GM12878 (cell line): ENCODE measurements around the gene SP100. TPM values are rescaled to one million over a fixed set of nuclear protein-coding genes. Genes with fewer than 3 reads are reported as not detected.

Source experiments
- ATAC-seq: fragments of 200-7000 bp; cut with Tn5 transposase; 3 replicates; pipeline ENCODE4 v1.9.1; 2020; ENCODE audit warnings: mild to moderate bottlenecking, moderate library complexity
- BruUV-seq: library from RNA; stranded (reverse); fragments of 400-500 nt; replicated peaks from 2 replicates; lab custom pipeline; 2021; lab: Mats Ljungman, UMichigan
- CTCF ChIA-PET: fragments of 300-600 bp; sonication (Branson Sonifier 250); formaldehyde crosslinking; extraction: SDS; loops from one replicate; lab custom pipeline; 2021; ENCODE audit warnings: inconsistent platforms; lab: Yijun Ruan, JAX
- POLR2A ChIA-PET: fragments of 350-600 bp; formaldehyde crosslinking; extraction: SDS; loops from one replicate; lab custom pipeline; 2021; ENCODE audit warnings: inconsistent platforms; lab: Charles Lee
- RAD21 ChIA-PET: fragments of 300-600 bp; sonication (Branson Sonifier 250); formaldehyde crosslinking; loops from one replicate; lab custom pipeline; 2023; ENCODE audit warnings: antibody characterized with exemption; ENCODE audit not compliant: unreplicated experiment; lab: Charles Lee
- SMC1A ChIA-PET: fragments of 300-600 bp; sonication (Branson Sonifier 250); formaldehyde crosslinking; loops from one replicate; lab custom pipeline; 2023; ENCODE audit not compliant: unreplicated experiment, uncharacterized antibody; lab: Charles Lee
- DNase-seq: peaks from one replicate; pipeline ENCODE4 v3.0.0-alpha.2; 2011; ENCODE audit warnings: low read depth, low spot score
- FAIRE-seq: peaks from 3 replicates; lab custom pipeline; 2011; peaks lifted over from hg19 to GRCh38; lab: Jason Lieb, UNC
- H2AFZ ChIP-seq: 2 replicates; pipeline ENCODE4 v1.6.0; 2011; ENCODE audit warnings: low read depth, low read length, control low read depth; ENCODE audit not compliant: control insufficient read depth
- H3K27ac ChIP-seq: 2 replicates; pipeline ENCODE4 v1.5.1; 2011; ENCODE audit warnings: control low read depth; ENCODE audit not compliant: control insufficient read depth, insufficient read depth
- H3K27me3 ChIP-seq, 2 experiments: replicated peaks in 1 of 2; 2 replicates each; pipeline versions ENCODE4 v1.6.0 to v1.6.1; 2011; ENCODE audit warnings: low read length in 1 of 2; ENCODE audit not compliant: control insufficient read depth in 2 of 2, insufficient read depth in 2 of 2
- H3K36me3 ChIP-seq, 2 experiments: 2 replicates each; pipeline ENCODE4 v1.5.1; 2011; ENCODE audit warnings: low read length in 1 of 2; ENCODE audit not compliant: control insufficient read depth in 2 of 2, insufficient read depth in 2 of 2
- H3K4me1 ChIP-seq: 2 replicates; pipeline ENCODE4 v1.6.1; 2011; ENCODE audit warnings: mild to moderate bottlenecking, low read length, moderate library complexity, mixed read lengths; ENCODE audit not compliant: control insufficient read depth, insufficient read depth
- H3K4me2 ChIP-seq: 2 replicates; pipeline ENCODE4 v1.6.0; 2011; ENCODE audit warnings: control low read depth; ENCODE audit not compliant: control insufficient read depth, insufficient read depth
- H3K4me3 ChIP-seq: fragments of 200-600 bp; sonication (generic); 2 replicates; pipeline ENCODE4 v1.5.1; 2016
- H3K79me2 ChIP-seq: 2 replicates; pipeline ENCODE4 v1.6.0; 2011; ENCODE audit warnings: low read length; ENCODE audit not compliant: control insufficient read depth, insufficient read depth
- H3K9ac ChIP-seq: 2 replicates; pipeline ENCODE4 v1.8.0; 2011; ENCODE audit warnings: low read length, control low read depth, mixed read lengths; ENCODE audit not compliant: control insufficient read depth, insufficient read depth
- H3K9me3 ChIP-seq: replicated peaks from 3 replicates; pipeline ENCODE4 v1.5.1; 2011; ENCODE audit warnings: mild to moderate bottlenecking, low read length; ENCODE audit not compliant: control insufficient read depth, insufficient read depth
- H4K20me1 ChIP-seq: 2 replicates; pipeline ENCODE4 v1.6.0; 2011; ENCODE audit not compliant: control insufficient read depth, insufficient read depth
- ATF7 ChIP-seq: fragments of 450-650 bp; IDR thresholded peaks from 2 replicates; pipeline ENCODE4 v1.6.1; 2016; ENCODE audit warnings: low read depth, mild to moderate bottlenecking
- CREB1 ChIP-seq: IDR thresholded peaks from 2 replicates; pipeline ENCODE4 v1.6.1; 2012; ENCODE audit warnings: low read depth, mild to moderate bottlenecking, inconsistent platforms
- EZH2 ChIP-seq: IDR thresholded peaks from 2 replicates; pipeline ENCODE4 v1.6.1; 2012; ENCODE audit warnings: low read depth, mild to moderate bottlenecking, control low read depth, inconsistent platforms, low read length, borderline replicate concordance; ENCODE audit not compliant: control insufficient read depth
- IKZF1 ChIP-seq: fragments of 450-650 bp; conservative IDR thresholded peaks from 2 replicates; pipeline ENCODE4 v1.6.1; 2017; ENCODE audit warnings: antibody characterized with exemption, mild to moderate bottlenecking
- IKZF2 ChIP-seq, 2 experiments: fragments of 450-650 bp; IDR thresholded peaks; 2 replicates each; pipeline ENCODE4 v1.6.1; 2017; ENCODE audit warnings: mild to moderate bottlenecking in 2 of 2, moderate library complexity in 2 of 2
- IRF4 ChIP-seq: IDR thresholded peaks from 2 replicates; pipeline ENCODE4 v1.6.1; 2011; ENCODE audit warnings: low read depth, low read length
- JUND ChIP-seq: IDR thresholded peaks from 2 replicates; pipeline ENCODE4 v1.6.1; 2012; ENCODE audit warnings: low read depth, mild to moderate bottlenecking, low read length, improper control_type of control experiment, moderate library complexity
- POLR2AphosphoS5 ChIP-seq: IDR thresholded peaks from 2 replicates; pipeline ENCODE4 v1.6.1; 2011; ENCODE audit warnings: mild to moderate bottlenecking, low read length, inconsistent platforms
- RFX5 ChIP-seq: IDR thresholded peaks from 2 replicates; pipeline ENCODE4 v1.6.1; 2011; ENCODE audit warnings: low read depth, low read length, improper control_type of control experiment
- RUNX3 ChIP-seq: IDR thresholded peaks from 2 replicates; pipeline ENCODE4 v1.6.1; 2012; ENCODE audit warnings: low read length, inconsistent platforms
- SRF ChIP-seq, 2 experiments: IDR thresholded peaks; 2 replicates each; pipeline ENCODE4 v1.6.1; 2011; ENCODE audit warnings: low read depth in 2 of 2, low read length in 2 of 2, mild to moderate bottlenecking in 1 of 2, moderate library complexity in 1 of 2
- STAT1 ChIP-seq: fragments of 450-650 bp; conservative IDR thresholded peaks from 2 replicates; pipeline ENCODE4 v1.6.1; 2014; ENCODE audit warnings: antibody characterized with exemption, mild to moderate bottlenecking
- TBL1XR1 ChIP-seq: IDR thresholded peaks from 2 replicates; pipeline ENCODE4 v1.6.1; 2012; ENCODE audit warnings: low read depth, low read length, improper control_type of control experiment
- YY1 ChIP-seq: IDR thresholded peaks from 2 replicates; pipeline ENCODE4 v1.6.1; 2011; ENCODE audit warnings: low read depth, mild to moderate bottlenecking, low read length
- ZNF217 ChIP-seq: fragments of 450-650 bp; IDR thresholded peaks from 2 replicates; pipeline ENCODE4 v1.6.1; 2017; ENCODE audit warnings: antibody characterized with exemption, mild to moderate bottlenecking
- WGBS: methylation state at CpG from one replicate; pipeline ENCODE4 v1.1.6; 2016; ENCODE audit warnings: low lambda C conversion rate; ENCODE audit not compliant: insufficient replicate concordance, insufficient coverage; ENCODE audit errors: missing lambda C conversion rate; 5-methylcytosine and 5-hydroxymethylcytosine counted together
- in situ Hi-C: fragments of 300-500 bp; cut with MboI; formaldehyde crosslinking; loops from 9 replicates; pipeline ENCODE4 v1.14.3; 2018; ENCODE audit warnings: mixed read lengths
- intact Hi-C: fragments of 100-400 bp; cut with micrococcal nuclease; formaldehyde crosslinking; loops from one replicate; pipeline ENCODE4 v1.14.2; 2022; ENCODE audit not compliant: unreplicated experiment
- polyA plus RNA-seq, 11 experiments: library from polyadenylated mRNA; depleted of rRNA in 4 of 11; unstranded in 6 of 11; stranded (reverse) in 5 of 11; fragments of >200 nt; fragmentation: Nextera tagmentation in 4 of 11; fragmentation: Illumina TruSeq in 1 of 11; extraction: Ambion mirVana in 4 of 11; extraction: Trizol in 1 of 11; gene quantifications; 1 replicate in 1 of 11; 2 replicates in 10 of 11; pipeline versions ENCODE4 v1.2.1 to v1.2.3, GENCODE V29; 2011 to 2016; ENCODE audit warnings: inconsistent platforms in 2 of 11, missing spikeins in 2 of 11, low read depth in 1 of 11
- total RNA-seq, 4 experiments: library from RNA; depleted of rRNA in 3 of 4; stranded (reverse); fragments of >200 nt in 3 of 4; fragmentation: Illumina TruSeq in 1 of 4; extraction: Trizol in 1 of 4; gene quantifications; 2 replicates each; pipeline versions ENCODE4 v1.2.1 to v1.2.3, GENCODE V29; 2013 to 2021
- TF ChIP-seq, protein P1 (sequence below): fragments of 450-650 bp; IDR thresholded peaks from 2 replicates; pipeline ENCODE4 v1.6.1; 2016; ENCODE audit warnings: mild to moderate bottlenecking

SP100 gene
- total and polyA plus RNA-seq, 10 of the 15 experiments (the other 5 are each of a cell fraction or from before 2014, with no cell fraction given): 109 to 239 (median 180) TPM

- TF ChIP-seq STAT1: no peak
- TF ChIP-seq ZNF217: no peak
- TF ChIP-seq RFX5: no peak
- TF ChIP-seq IRF4: no peak
- TF ChIP-seq IKZF2 (IDR thresholded peaks at IDR 0.05): peak in 1 of 2 experiments; percentile 11; a peak in 1 of 4 replicates
- no peak for TF ChIP-seq EZH2
Measured at GRCh38 chr2:230439590-230439989, 23.6 kb downstream of the SP100 start (continued).

- peak overlapping the region; percentile 10 for H3K27ac ChIP-seq
Measured at GRCh38 chr2:230441227-230441897, 25.4 kb downstream of the SP100 start.

More at GRCh38 chr2:230441227-230441897, 25.4 kb downstream of the SP100 start:
- in situ Hi-C loops (no loop called here), intact Hi-C loops (loop anchor here (2.0 kb wide), 1 partner anchor 23 kb away; no protein-coding TSS in a partner anchor)
- BruUV-seq: no TSS peak
- ChIA-PET RAD21 (interaction anchor here (1.0 kb wide), 1 partner anchor 357 kb away, joined by 3 read pairs; no protein-coding TSS in a partner anchor), SMC1A (interaction anchor here (0.7 kb wide), 1 partner anchor 180 kb away, joined by 3 read pairs; no protein-coding TSS in a partner anchor)
- ATAC-seq: peak; percentile 84
- no peak overlapping the region for H3K9ac ChIP-seq
- peaks cover 9% of the 10 kb centered on the region for H3K9me3 ChIP-seq
- H4K20me1 ChIP-seq: no peaks in the 10 kb centered on the region; the same call in none of the 2 replicates
- no peak for TF ChIP-seq JUND
- TF ChIP-seq TBL1XR1: no peak
- peak in 1 of 2 experiments; percentile 48; a peak in 1 of 4 replicates for TF ChIP-seq IKZF2 (IDR thresholded peaks at IDR 0.05)
- TF ChIP-seq YY1: no peak
- 0 out of 2 replicates have a peak, but pooled peaks have one; percentile 30 for TF ChIP-seq IRF4
- TF ChIP-seq SRF (IDR thresholded peaks at IDR 0.05; ENCODE audit: low read depth in 2 of 2, low read length in 2 of 2): no peak
- no peak for TF ChIP-seq CREB1
- peak; percentile 66 for TF ChIP-seq RUNX3
- TF ChIP-seq, protein P1, sequence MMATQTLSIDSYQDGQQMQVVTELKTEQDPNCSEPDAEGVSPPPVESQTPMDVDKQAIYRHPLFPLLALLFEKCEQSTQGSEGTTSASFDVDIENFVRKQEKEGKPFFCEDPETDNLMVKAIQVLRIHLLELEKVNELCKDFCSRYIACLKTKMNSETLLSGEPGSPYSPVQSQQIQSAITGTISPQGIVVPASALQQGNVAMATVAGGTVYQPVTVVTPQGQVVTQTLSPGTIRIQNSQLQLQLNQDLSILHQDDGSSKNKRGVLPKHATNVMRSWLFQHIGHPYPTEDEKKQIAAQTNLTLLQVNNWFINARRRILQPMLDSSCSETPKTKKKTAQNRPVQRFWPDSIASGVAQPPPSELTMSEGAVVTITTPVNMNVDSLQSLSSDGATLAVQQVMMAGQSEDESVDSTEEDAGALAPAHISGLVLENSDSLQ: peak; percentile 74
- 0 out of 2 replicates have a peak, but pooled peaks have one; percentile 23 for TF ChIP-seq IKZF1
- 0 out of 2 replicates have a peak, but pooled peaks have one; percentile 41 for TF ChIP-seq POLR2AphosphoS5
- peak; percentile 53; the same call in 1 of the 2 replicates for TF ChIP-seq ATF7
- TF ChIP-seq, all 136 proteins: peak for 7
- ChIA-PET POLR2A (no interaction called here), CTCF (interaction anchor here (1.0 kb wide), 1 partner anchor 175 kb away, joined by 3 read pairs; no protein-coding TSS in a partner anchor)
- H3K4me1 ChIP-seq: peaks cover 45% of the 10 kb centered on the region
- peak; percentile 35 for DNase-seq
- H3K27me3 ChIP-seq: no peaks in the 10 kb centered on the region
- 0% methylated on average over 4 of the region's 4 CpGs for WGBS
- peaks cover 83% of the 10 kb centered on the region for H3K79me2 ChIP-seq
- no peak overlapping the region for H2AFZ ChIP-seq
- FAIRE-seq: no peak
- no peak overlapping the region for H3K4me3 ChIP-seq
- H3K36me3 ChIP-seq: peaks cover 8 to 39% of the 10 kb centered on the region in 2 experiments
- H3K4me2 ChIP-seq: peak overlapping the region; percentile 36
